GM15510 (cell line): ENCODE measurements around the gene INSYN2B.

Experiments
- POLR2A ChIP-seq: IDR thresholded peaks from 3 replicates; pipeline ENCODE4 v1.6.1; 2011; ENCODE audit warnings: borderline replicate concordance; ENCODE audit not compliant: insufficient read length; ENCODE audit errors: extremely low read depth

The INSYN2B gene

GRCh38 chr5:169921949-169922348 lies 58.3 kb downstream of the INSYN2B start:
- TF ChIP-seq POLR2A: no peak

- TF ChIP-seq POLR2A: no peak
These were observed 58.9 kb downstream of the INSYN2B start for GRCh38 chr5:169921384-169921783.

- no peak for TF ChIP-seq POLR2A
These were observed 59.8 kb downstream of the INSYN2B start for GRCh38 chr5:169920474-169920873.

- no peak for TF ChIP-seq POLR2A
These were observed 62.1 kb downstream of the INSYN2B start for GRCh38 chr5:169918228-169918627.

- TF ChIP-seq POLR2A: no peak
These were observed 62.8 kb downstream of the INSYN2B start for GRCh38 chr5:169917500-169917899.

GRCh38 chr5:169914766-169915165 lies 65.5 kb downstream of the INSYN2B start:
- no peak for TF ChIP-seq POLR2A

GRCh38 chr5:169913479-169913878 lies 66.8 kb downstream of the INSYN2B start:
- TF ChIP-seq POLR2A: no peak

- no peak for TF ChIP-seq POLR2A
These were observed 68.7 kb downstream of the INSYN2B start for GRCh38 chr5:169911448-169912212.

GRCh38 chr5:169910393-169910792 lies 69.9 kb downstream of the INSYN2B start:
- TF ChIP-seq POLR2A: no peak

- TF ChIP-seq POLR2A: no peak
These were observed 70.3 kb downstream of the INSYN2B start for GRCh38 chr5:169909945-169910344.

- TF ChIP-seq POLR2A: no peak
These were observed 71.4 kb downstream of the INSYN2B start for GRCh38 chr5:169908864-169909263.

- no peak for TF ChIP-seq POLR2A
These were observed 73.3 kb downstream of the INSYN2B start for GRCh38 chr5:169906745-169907649.

GRCh38 chr5:169905017-169905416 lies 75.3 kb downstream of the INSYN2B start:
- no peak for TF ChIP-seq POLR2A

- TF ChIP-seq POLR2A: no peak
These were observed 75.8 kb downstream of the INSYN2B start for GRCh38 chr5:169904508-169904907.

- TF ChIP-seq POLR2A: no peak
These were observed 76.2 kb downstream of the INSYN2B start for GRCh38 chr5:169904059-169904458.
